ENCODE data around the gene SLC16A4.

DNA sequence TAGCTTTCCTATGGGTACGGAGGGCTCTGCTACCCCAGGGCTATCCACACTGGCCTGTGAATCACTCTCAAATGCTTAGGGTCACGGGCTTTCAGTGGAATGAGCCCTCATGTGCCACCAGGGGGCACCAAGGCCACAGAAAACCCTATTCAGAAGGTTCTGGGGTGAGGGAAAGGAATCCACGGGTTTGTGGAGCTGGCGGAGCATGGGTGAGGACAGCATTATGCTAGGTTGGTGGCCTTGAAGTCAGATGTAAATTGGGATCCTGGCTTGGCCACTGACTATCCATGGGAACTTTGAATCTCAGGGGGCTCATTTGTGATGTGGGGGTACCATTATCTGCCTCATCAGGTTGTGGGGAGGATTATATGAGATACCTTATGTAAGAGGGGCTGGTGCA is 21.8 kb upstream of the SLC16A4 start:
- peak; percentile 24 for TF ChIP-seq POLR2AphosphoS5 (IDR thresholded peaks at IDR 0.05)
- TF ChIP-seq, protein P1, sequence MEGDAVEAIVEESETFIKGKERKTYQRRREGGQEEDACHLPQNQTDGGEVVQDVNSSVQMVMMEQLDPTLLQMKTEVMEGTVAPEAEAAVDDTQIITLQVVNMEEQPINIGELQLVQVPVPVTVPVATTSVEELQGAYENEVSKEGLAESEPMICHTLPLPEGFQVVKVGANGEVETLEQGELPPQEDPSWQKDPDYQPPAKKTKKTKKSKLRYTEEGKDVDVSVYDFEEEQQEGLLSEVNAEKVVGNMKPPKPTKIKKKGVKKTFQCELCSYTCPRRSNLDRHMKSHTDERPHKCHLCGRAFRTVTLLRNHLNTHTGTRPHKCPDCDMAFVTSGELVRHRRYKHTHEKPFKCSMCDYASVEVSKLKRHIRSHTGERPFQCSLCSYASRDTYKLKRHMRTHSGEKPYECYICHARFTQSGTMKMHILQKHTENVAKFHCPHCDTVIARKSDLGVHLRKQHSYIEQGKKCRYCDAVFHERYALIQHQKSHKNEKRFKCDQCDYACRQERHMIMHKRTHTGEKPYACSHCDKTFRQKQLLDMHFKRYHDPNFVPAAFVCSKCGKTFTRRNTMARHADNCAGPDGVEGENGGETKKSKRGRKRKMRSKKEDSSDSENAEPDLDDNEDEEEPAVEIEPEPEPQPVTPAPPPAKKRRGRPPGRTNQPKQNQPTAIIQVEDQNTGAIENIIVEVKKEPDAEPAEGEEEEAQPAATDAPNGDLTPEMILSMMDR (IDR thresholded peaks at IDR 0.05), result peak; percentile 52 to 78 (median 71)
- TF ChIP-seq POLR2A (IDR thresholded peaks at IDR 0.05), result no peak
- TF ChIP-seq EP300 (IDR thresholded peaks at IDR 0.05), result no peak

All from gastroesophageal sphincter (tissue), 3 donors.